Activated naive CD4-positive, alpha-beta T cell (primary cell): ENCODE measurements around the gene SCN9A.
"Not testable (repeated sequence)": the region's sequence is repeated elsewhere in the genome, so short reads cannot be mapped to it uniquely, and the experiment has no call there.

Experiments
- DNase-seq, 4 experiments: peaks; one replicate each; lab custom pipeline; 2025; lab: John Stamatoyannopoulos, UW

The SCN9A gene

DNA sequence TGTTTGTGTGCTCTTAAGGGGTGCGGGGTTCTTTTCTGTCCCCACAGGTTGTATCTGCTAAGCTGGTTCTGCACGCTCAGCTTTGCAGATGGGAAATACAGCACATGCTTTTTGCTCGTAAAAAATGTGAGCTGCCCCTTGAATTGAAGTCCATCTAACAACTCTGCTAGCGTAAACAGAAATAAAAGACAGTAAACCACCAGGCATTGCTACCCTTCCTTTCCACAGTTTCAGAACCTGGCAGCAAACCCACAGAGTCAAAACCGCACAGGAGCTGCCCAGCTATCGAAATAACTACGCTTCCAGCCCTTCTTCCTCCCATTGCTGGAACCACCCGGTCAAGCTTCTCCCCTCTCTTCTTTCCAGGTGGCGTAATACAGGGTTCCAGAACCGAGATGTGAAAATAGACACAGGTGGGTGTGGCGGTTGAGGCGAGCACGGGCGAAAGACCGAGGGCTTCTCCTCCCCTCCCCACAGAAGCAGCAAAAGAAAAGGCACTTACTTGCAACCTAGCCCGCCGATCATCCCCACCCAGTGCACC is 479 bp downstream of the SCN9A start:
- DNase-seq = no peak

DNA sequence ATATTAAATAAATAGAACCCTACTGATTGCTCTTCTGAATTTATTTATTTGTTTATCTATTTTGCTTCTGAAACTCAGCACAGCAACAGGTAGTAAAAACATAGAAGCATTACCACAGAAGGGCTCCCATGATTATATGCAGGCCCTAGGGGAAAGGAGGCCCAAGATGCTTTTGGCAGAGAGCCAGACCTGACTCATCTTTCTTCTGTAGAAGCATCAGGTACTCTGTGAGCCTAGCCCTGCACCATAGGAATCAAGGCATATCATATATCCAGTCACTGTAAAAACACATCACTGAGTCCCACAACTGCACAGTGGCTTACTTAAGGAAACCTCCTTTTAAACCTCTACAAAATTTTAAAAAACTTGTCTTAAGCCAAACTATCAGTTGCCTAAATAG is 1.8 kb downstream of the SCN9A start:
- DNase-seq = no peak

DNA sequence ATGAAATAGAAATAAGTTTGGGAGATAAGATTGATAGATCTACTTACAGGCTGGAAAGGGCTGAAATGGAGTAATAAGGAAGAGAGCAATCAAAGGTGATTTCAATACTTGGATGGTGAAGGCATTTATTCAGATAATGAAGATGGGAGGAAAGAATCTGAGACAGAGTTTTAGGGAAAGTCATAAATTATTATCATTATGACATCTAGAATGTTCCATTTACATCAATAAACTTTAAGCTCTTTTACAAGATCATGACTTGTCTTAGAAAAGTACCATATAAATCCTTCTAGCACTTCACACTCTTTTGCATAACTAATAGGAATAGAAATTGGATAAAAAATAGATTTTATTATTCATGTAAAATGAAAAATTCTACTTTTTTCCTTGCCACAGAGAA is 2.2 kb downstream of the SCN9A start:
- no peak for DNase-seq

DNA sequence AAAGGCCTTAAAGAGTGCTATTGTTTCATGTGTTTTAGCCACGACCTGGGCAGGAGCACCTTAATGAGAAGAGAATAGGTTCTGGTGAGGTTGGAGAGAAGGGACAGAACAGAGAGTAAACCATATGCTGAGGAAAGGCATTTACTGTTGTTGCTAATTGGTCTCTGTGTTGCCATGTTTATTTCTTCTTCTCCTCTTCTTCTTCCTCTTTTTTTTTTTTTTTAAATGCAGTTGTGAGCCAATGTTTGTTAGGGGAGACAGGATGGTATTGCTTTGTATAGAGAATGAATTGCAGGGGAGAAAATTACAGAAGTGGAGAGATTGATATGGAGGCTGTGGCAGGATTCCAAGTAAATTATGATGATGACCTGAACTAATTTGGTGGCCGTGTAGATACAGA is 2.6 kb downstream of the SCN9A start:
- DNase-seq = no peak

DNA sequence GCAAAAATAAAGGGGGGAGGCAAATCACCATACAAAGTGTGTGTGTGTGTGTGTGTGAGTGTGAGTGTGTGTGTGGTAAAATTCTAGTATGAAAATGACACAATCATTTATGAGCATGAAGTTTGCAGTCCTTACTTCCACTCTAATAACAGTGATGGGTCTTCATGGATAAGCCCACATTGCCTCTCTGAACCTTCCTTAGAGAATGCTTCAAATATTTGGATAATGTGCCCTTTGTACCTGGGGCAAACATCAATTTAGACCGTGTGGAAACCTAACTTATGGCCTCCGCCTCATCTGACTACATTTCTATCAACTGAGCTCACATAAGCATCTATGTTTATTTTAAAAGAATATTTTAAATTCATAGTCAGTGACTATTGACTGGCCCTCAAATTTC is 3.7 kb downstream of the SCN9A start:
- DNase-seq = no peak

DNA sequence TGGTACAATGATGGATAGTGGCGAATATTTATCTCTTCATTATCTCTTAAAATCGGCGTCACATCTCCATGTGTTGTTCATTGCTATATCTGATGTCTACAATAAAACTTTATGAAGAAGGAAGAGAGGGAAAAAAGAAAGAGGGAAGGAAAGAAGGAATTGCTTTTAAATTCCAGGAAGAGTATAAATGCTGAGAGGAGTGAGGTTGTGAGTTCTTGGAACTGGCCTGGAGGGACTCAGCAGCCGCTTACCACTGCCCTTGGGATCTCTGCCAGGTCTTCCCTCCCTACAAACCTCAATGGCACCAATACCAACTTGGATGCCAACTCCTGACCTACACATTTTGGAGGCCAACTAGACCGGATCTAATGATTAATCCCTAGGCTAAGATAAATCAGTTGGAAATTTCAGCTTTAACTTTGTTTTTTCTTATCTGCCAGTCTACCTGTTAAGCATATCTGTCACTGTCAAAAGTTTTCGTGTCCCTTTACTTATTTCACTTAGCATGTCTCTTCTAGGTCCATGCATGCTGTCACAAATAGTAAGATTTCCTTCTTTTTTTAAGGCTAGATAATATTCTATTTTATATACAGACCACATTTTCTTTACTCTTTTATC is 9.8 kb downstream of the SCN9A start:
- DNase-seq = no peak

DNA sequence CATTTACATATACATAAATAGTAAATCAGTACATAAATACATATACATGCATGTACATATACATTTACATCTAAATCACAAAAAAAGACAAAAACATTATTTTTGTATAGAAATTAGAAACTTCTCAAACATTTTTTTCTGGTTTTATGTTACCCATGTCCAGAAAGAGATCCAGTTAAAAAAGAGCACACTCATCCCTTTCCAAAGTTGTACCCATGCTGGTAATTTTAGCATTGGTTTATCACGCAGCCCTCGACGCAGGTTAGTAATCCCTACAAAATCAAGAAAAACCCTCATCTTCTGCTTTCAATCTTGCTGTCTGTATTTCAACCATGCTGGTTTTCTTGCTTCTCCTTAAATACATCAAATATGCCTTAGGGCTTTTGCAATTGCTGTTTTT is 10.5 kb downstream of the SCN9A start:
- no peak for DNase-seq

DNA sequence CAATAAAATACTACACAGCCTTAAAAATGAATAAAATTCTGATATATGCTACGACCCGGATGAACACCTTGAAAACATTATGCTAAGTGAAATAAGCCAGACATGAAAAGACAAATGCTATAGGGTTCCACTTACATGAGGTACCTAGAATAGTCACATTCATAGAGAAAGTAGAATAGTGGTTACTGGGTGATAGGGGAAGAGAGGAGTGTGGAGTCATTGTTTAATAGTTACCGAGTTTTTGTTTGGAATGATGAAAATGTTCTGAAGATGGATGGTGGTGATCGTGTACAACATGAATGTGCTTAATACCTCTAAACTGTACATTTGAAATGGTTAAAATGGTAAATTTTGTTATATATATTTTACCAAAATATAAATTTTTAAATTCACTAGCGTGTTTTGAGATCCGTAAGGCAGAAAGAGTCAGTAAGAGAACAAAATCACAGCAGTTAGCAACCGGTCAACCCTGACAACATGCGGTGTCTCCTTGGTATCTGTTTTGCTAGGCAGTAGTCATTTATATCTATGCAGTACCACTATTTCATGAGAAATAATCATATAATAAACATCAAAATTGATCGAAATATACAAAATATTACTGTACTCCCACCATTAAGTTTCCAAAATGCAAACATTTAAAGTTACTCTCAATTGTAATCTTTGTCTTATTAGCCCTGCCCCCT is 11.1 kb downstream of the SCN9A start:
- no peak for DNase-seq

DNA sequence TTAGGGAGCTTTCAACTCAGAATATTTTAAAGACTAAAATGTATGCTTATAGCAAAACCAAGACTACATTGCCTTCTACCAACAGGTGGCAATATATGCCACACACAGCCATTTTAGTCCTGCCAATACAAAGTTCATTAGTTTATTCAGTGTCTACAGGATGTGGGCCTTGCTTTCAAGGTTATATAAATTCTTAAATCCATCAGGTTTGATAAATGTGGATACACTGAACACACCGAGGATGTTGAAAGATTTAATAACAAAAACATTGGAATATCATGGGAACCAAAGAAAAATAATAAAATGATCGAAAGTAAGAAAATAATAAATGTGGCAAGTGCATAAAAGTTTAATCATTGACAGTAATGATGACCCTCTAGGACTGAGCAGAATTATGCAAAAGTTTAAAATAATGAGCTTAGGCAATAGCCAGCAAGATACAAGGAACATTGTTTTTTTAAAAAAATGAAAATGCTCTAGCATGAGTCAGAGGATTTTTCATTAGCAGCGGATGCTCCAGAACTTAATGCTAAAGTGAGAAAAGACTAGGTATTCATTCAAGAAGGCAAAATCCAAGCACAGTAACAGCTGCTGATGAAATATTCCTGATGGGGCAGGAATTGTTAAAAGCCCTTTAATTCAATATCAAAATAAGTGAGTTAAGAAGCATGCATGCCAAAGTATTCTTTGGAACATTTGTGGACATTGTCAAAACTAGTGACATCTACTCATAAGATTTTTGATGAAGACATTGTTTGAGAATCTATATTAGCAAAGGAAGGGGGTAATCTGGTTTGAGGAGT is 14.2 kb downstream of the SCN9A start:
- no peak for DNase-seq

DNA sequence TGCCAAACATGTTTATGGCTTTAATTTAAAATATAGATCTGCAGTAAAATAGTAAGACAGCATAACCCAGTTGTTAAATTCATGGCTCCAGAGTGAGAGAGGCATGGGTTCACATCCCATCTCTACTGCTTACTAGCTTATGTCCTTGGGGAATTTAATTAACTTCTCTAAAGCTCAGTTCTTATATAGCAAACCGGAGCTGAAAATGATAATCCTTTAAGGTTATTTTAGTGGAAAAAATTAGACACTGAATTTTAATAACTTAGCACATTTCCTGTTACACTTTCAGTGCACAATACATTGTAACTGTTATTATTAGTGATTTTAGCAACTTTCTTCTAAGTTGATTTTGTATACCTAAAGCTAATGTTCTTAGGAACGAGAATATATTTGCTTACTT is 14.8 kb downstream of the SCN9A start:
- DNase-seq = no peak

DNA sequence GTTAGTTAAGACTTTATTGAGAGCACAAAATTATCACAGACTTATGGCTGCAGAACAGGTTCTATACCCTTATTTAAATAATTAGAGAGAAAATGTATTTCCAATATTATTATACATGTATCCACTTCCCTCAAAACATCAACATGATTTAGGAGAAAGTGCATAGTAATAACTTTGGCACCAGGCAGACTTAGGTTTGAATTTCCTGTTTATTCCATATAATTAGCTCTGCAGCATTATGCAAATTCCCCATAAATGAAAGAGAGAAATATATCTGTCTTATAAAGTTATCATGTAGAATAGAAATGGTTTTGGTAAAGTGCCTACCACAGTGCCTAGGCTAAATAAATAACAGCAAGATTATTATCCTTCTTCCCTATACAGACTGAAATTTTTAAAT is 15.3 kb downstream of the SCN9A start:
- no peak for DNase-seq

DNA sequence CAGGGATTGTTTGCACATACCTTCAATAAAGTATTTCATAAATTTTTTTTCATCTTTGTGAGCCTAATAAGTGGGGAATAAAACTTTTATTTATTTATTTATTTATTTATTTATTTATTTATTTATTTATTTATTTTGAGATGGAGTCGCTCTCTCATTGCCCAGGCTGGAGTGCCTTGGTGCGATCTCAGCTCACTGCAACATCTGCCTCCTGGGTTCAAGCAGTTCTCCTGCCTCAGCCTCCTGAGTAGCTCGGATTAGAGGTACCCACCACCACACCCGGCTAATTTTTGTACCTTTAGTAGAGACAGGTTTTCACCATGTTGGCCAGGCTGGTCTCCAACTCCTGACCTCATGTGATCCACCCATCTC is 17.8 kb downstream of the SCN9A start:
- not testable (repeated sequence) for DNase-seq

DNA sequence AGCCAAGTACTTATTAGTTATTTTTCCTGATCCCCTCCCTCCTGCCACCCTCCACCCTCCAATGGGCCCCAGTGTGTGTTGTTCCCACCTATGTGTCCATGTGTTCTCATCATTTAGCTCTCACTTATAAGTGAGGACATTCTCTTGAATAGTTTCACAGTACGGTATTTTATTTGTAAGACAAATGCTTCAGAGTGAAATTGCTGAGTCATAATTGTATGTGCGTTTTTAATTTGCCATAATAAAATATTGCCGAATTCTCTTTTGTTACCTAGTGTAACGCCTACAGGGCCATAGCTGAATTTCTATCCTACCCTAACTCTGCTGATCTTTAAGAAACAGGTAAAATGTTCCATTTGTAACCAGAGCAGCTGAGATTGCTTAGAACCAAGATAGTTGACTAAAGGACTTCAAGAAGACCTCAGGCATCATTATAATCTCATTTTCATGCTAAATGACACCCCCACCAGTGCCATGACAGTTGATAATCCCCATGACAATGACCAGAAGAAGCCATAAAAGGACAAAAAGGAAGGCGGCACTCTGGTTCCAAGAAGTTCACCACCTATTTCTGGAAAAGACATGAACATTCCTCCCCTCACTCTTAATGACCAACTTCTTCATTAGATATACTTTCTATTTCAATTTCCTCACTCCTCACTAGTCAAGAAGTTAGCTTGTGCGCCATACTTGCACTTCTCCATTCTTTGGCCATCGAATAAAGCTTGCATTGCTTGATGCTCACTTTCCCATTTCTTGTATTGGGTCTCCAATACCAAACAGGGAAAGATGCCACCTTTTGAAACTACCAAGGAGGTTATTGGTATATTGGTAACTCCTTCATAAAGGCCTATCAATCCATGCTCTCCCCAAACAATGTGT is 18.4 kb downstream of the SCN9A start:
- DNase-seq = no peak

DNA sequence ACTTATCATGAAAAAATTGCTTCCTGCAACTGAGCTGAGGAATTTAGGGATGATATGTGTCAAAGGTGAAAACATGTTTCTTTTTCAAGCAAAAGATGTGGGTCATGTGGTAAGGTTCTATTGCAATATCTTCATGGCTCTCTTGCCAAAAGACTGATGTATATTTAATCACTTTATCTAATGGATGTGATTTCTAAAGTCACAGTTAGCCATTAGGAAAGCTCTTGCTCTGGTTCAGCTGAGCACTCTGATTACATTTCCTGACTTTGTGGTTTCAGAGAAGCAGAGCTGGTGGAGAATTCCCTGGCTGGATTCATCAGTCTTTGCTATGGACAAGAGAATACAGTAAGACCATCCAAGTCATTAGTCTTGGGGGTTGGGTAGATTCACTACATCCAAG is 24.4 kb downstream of the SCN9A start:
- DNase-seq = no peak

DNA sequence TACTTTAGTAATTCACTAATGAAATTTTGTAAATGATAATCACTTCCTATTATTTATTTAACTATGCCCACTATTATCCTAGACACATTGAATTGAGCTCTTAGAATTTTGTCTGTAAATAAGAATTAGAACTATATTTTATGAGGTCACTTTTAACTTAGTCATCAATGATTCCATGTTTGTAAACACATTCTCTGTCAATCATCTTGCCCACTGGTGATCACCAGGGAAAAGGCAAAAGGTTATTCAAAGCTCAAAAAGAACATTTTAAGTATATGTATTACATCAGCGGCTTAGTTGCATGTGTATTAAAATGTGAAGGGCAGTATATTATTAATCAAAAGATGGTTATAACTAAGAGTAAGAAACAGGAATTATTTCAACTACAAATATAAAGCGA is 25.2 kb downstream of the SCN9A start:
- no peak for DNase-seq

DNA sequence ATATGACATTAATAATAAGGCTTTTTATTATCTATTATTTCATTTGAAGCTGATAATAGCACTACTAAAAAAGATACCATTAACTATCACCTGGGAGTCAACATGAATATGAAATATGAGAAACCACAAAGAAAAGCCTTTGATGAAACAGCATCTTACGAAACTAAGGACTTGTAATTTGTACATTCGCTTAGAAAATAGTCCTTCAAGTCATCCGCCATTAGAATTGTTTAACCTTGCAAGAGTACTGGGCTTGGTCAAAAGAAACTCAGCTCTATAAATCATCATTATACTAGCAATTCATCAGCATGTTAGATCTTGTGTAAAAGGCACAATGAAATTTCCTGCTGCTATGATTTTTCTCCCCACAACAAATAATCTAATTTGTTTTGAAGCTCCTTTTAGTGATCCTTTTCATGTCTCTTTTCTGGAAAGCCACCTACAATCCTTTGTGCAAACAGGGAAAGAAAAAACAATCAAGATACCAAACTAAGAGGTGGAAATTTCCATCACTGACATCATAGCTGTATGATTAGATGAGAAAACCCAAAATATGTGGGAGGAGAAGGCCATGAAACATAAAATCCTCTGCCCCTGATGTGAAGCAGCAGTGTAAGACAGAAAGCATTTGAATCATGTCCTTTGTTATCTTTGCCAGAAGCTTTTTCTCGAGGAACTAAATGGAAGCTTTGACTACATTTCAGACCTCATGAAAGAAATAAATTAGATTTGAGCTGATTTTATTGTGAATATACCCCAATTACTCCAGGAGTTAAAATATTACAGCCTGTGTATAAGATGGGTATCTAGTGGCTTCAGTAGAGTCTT is 31.2 kb downstream of the SCN9A start:
- no peak for DNase-seq

DNA sequence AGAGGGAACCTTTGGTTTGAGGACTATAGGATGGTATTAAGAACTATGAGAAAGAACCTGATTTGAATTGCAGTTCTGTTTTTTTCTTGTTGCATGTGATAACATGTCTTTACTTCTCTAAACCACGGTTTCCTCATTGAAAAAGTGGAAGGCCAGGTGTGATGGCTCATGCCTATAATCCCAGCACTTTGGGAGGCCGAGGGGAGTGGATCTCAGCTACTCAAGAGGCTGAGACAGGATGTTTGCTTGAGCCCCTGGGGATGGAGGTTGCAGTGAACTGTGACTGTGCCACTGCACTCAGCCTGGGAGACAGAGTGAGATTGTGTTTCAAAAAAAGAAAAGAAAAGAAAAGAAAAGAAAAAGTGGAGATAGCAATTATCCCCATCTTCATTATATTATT is 32.3 kb downstream of the SCN9A start:
- DNase-seq = no peak

DNA sequence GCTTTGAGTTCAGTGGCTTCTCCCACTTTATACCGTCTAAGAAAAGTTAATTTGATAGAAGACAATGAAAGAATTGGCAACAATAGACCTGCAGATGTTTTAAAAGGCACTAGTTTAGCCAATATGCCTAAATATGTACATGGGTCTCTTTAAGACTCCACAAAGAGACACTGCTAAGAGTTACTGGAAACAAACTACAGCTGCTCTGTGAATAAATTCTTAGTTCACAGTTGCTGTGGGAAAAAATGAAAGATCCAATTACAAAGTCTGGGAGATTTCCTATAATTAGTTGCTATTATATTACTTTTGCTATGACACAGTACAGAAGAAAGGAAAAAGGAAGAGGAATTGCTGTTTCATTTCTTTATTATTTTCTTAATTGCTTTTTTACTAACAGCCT is 34.3 kb downstream of the SCN9A start:
- DNase-seq = no peak

DNA sequence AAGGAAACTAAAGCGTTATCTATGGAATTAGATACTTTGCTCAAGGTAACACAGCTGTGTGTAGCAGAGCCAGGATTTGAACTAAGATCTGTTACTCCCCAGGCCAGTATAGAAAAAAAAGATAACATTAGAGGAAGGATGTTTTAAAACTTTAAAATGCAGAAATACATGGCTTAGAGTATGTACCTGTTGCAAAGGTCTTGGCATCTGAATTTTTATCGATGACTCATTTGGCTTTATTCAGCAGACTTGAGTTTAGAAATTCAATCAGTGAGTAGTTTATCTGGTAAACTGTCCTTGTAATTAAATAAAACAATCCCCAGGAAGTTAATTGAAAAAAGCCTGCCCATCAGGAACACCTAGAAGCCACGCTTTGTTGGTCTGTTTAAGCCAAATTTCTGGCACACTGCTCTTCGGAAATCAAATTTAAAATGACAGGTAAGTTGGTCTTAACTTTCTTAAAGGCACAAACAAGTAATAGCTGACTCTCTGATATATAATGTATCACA is 36.9 kb downstream of the SCN9A start:
- no peak for DNase-seq

DNA sequence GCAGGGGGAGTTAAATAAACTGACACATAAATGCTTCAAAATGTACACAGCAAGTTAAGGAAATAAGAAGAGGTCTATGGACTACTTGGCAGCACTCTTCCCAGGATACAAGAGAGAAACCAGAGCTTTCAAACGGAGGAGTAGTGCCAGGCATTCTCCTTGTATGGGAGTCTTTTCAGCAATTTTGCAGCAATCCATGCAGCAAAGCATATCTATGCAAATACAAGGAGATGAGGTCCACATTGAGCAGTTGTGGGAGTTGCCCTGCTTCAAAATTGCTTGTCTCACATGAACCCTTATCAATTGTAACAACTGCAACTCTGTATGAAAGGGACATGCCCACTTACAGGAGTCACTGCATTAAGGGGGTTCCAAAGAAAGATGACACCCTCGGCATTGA is 37.8 kb downstream of the SCN9A start:
- no peak for DNase-seq

DNA sequence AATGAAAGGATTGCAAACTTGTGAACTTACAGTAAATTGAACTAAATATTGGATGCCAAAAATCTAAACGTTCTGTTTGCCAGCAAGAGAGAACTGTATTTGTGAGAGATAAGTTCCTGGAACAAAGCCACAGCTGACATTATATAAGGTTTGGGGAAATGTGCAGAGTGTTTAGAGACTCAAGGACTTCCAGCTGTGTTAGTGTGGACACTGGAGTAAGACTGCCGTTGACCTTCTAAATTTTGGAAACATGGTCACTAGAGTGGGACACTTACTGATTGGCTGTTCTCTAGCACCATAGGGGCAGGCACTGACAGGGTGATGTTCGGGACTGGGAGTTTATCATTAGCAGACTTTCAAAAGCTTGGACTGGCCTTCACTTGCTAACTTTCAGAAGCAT is 40.5 kb downstream of the SCN9A start:
- DNase-seq = no peak
